Limb (tissue), 2 donors: ENCODE results near the gene MED7.

Experiments used
- DNase-seq, 2 donors: peaks; one replicate each; pipeline ENCODE4 v3.0.0-alpha.2; 2016; ENCODE audit errors: extremely low spot score in 2 of 2

MED7 gene

GRCh38 chr5:157107508-157107907 is 35.2 kb downstream of the MED7 start:
- DNase-seq = no peak

- no peak for DNase-seq
These were observed 35.8 kb downstream of the MED7 start for GRCh38 chr5:157106630-157107461.

- DNase-seq = no peak
These were observed 42.5 kb downstream of the MED7 start for GRCh38 chr5:157100140-157100679.

- no peak for DNase-seq
These were observed 54.2 kb downstream of the MED7 start for GRCh38 chr5:157088342-157088990.
